HG03039 (cell line): ENCODE measurements around the gene MATK.

Source experiments
- ATAC-seq: cut with Tn5 transposase; IDR thresholded peaks from one replicate; pipeline ENCODE4 v1.9.1; 2021; ENCODE audit warnings: mild to moderate bottlenecking, moderate library complexity; ENCODE audit not compliant: unreplicated experiment

Gene MATK, protein sequence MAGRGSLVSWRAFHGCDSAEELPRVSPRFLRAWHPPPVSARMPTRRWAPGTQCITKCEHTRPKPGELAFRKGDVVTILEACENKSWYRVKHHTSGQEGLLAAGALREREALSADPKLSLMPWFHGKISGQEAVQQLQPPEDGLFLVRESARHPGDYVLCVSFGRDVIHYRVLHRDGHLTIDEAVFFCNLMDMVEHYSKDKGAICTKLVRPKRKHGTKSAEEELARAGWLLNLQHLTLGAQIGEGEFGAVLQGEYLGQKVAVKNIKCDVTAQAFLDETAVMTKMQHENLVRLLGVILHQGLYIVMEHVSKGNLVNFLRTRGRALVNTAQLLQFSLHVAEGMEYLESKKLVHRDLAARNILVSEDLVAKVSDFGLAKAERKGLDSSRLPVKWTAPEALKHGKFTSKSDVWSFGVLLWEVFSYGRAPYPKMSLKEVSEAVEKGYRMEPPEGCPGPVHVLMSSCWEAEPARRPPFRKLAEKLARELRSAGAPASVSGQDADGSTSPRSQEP

DNA sequence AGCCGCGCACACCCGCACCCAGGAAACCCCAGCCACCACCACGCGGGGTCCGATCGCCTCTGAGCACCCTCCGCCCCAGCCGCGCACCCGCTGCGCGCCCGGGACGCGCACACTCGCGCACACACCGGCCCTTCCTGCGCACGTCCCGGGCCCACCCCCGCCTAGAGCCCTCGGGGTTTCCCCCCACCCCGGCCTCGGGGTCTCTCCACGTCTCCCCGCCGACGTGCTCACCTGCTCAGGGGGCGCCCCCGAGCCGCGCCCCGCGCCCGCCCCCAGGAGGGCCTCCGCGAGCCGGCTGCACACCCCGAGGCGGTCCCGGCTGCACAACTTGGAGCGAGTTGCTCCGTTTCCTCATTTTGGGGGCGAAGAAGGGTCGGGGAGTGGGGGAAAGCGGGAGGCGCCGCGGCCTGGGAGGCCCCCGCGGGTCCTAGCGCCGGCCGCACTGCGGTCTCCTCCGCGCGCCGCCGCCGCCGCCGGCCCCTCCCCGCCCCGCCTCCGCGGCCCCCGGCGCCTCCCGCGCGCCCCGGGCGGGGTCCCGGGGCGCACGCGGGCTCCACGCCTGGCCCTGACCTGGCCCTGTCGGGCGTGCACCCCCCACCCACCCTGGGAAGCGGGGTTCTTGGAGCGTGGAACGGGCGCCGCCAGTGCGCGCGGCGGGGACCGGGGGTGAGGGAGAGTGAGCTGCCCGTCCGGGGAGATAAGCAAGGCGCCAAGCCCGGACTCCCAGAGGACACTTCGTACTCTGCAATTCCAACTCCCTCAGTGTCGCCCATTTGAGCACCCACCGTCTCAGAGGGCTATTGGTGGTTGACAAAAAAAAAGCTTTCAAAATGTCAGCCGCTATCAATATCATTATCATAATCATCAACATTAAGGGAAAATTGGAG, at the start of gene MATK:
MATK (minus strand) TSS at position 444 of the 887 bp plus-strand sequence. CDS start 1,246 bp downstream, outside the sequence.
- ATAC-seq, result no peak

DNA sequence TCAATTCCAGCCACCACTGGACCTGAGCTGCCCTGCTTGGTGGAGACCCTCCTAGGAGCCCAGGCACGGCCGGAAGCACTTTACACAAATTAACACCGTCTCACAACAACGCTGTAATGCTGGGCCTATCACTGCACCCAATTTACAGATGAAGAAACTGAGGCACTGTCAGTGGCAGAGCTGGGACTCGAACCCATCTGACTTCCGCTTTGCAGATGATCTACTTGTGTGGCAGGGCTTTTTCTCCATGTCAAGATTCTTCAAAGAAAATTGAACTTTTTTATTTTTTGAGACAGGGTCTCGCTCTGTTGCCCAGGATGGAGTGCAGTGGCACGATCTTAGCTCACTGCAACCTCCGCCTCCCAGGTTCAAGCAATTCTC, 48.9 kb upstream of the MATK start:
- ATAC-seq, result no peak

- no peak for ATAC-seq
Measured at GRCh38 chr19:3834349-3835054, 48.3 kb upstream of the MATK start.

- no peak for ATAC-seq
Measured at GRCh38 chr19:3833578-3834348, 47.6 kb upstream of the MATK start.

DNA sequence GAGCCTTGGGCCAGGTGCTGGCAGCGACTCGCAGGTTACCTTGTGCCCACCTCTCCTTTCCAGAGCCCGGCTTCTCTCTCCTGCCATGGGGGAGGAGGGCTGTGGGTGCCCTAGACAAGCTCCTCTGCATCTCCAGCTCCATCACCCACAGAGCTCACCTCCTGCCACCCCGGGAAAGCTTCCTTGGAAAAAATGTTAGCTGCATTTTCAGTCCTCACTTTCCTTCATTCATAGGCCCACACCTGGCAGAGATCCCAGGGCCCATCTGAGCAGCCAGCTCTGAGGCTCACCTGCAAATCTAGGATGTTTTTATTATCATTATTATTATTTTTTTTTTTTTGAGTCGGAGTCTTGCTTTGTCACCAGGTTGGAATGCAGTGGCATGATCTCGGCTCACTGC, 45.8 kb upstream of the MATK start:
- no peak for ATAC-seq

- no peak for ATAC-seq
Measured at GRCh38 chr19:3831601-3832000, 45.4 kb upstream of the MATK start.

- ATAC-seq, result no peak
Measured at GRCh38 chr19:3830621-3831589, 44.7 kb upstream of the MATK start.

DNA sequence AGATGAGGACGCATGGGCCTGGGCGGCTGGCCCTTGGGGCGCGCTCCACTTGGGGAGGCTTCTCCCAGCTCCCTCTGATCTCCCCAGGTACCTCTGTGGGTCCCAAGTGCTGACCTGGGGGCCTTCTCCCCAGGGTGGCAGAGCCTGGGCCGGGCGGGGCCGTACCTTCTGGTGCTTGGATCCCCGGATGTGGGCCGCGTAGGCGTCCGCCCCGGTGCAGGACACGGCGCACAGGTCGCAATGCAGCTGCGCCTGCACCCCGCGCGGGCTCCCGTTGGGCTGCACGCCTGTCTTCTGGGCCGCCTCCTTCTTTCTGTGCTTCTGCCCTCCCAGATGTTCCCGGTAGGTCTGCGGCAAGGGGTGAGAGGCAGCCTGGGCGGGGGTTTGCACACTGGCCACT, 41.1 kb upstream of the MATK start:
- no peak for ATAC-seq

- no peak for ATAC-seq
Measured at GRCh38 chr19:3826163-3826562, 40.0 kb upstream of the MATK start.

DNA sequence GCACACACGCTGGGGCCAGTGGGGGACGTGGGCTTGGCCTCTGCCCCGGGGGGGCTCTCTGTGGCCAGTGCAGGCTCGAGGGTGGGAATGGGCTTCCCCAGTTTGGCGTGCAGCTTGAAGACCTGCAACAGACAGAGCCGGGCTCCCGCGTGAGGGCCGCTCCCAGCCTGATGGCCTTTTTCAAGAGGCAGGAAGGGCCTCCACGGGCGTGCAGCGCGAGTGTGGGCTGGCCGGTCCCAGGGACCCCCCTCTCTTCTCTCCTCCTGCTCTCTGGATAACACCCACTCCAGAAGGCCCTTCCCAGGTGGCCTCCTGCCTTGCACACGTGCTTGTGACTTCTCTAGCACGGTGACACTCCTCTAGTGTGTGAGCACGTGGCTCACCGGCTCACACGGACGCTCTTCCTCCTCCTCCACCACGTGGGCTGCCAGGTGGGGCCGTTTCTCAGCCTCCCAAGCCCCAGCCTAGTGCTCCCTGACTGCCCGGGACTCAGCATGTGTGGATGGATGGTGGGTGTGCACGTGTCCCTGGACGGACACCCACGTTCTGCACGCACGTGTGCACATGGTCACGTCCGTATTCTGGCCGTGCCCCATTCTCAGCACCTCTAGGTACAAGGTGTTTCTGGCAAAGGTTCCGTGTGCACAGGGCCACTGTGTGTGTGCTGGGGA, 39.2 kb upstream of the MATK start:
- no peak for ATAC-seq

- ATAC-seq, result no peak
Measured at GRCh38 chr19:3823350-3823713, 37.2 kb upstream of the MATK start.

DNA sequence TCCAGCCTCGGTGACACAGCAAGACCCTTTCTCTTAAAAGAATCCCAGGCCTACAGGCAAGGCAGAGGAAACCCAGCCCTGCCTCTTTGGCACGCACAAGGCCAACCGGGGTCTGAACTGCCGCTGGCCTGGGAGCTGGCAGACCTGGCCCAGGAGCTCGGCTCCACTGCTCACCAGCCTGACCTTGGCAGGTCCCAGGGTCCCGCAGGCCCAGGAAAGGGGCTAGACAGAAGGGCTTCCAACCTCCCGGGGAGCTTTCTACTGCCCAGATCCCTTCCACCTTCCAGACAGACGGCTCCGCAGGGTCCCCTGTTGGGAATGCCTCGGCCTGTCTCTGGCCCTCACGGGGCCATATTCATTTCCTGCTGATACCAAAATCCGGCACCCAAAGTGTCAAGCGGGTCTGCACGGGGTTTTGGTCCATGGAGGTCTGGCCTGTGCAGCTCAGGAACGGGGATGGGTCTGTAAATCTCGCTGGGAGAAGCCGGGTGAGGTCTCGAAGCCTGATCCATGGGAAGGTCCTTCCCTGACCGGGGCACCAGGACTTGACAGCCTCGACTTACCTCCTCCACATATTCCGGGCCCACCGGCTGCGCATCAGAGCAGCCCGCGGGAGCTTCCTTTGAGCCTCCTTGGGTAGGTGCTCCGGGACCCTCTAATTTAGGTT, 36.6 kb upstream of the MATK start:
- ATAC-seq, result no peak

GRCh38 chr19:3821857-3822364, 35.7 kb upstream of the MATK start:
- ATAC-seq, result no peak

DNA sequence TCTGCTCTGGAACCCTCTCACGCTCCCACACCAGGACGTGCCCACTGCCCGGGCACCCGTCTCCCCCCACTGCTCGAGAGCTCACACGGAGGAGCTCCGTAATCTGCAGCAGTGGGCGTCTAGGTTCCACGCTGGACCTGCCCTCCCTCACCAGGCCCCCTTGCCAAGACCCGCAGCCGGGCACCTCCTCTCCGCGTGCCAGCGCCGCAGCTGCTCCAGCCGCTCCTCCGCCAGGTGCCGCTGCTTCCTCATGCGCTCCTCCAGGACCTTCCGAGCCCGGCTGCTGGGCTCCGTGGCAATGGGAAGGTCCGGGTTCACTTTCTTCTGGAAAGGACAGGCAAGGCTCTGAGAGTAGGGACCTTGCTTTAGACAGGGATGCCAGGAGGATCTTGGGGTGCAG, 35.0 kb upstream of the MATK start:
- ATAC-seq, result no peak

- ATAC-seq, result no peak
Measured at GRCh38 chr19:3819989-3820388, 33.8 kb upstream of the MATK start.

GRCh38 chr19:3818918-3819317, 32.7 kb upstream of the MATK start:
- ATAC-seq, result no peak

GRCh38 chr19:3818466-3818865, 32.3 kb upstream of the MATK start:
- no peak for ATAC-seq

DNA sequence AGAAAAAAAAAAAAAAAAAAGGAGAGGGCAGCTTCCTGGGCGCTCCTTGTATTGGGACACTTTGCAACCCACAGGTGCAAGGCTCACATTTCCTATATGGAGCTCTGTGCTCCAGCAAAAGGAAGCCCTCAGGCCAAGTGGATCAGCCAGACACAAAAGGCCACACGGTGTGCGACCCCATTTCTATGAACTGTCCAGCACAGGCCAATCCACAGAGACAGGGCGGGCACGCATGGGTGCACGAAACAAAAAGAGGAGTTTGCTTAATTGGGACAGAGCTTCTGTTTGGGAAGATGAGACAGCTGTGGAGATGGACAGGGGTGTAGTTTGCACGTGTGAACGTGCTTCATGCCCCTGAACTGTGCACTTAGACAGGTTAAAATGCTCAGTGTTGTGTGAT, 31.6 kb upstream of the MATK start:
- no peak for ATAC-seq
